ENCODE measurements around the gene CD3E.

CD3E gene

DNA sequence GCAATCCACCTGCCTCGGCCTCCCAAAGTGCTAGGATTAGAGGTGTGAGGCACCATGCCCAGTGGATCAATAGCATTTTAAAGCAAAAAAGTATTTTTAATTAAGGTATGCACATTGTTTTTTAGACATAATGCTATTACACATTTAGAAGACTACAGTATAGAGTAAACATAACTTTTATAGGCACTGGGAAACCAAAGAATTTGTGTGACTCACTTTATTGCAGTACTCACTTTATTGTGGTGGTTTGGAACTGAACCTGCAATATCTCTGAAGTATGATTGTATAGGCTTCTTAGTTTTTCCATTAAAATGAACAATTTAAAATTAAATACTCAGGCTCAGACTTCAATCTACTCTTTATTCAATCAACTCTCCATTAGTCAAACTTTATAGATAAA is 17.5 kb upstream of the CD3E start:
- H3K4me3 ChIP-seq (ENCODE audit: low read length), result no peak overlapping the region
- peak; percentile 62 for DNase-seq (ENCODE audit: low read depth)
- TF ChIP-seq, protein P1, sequence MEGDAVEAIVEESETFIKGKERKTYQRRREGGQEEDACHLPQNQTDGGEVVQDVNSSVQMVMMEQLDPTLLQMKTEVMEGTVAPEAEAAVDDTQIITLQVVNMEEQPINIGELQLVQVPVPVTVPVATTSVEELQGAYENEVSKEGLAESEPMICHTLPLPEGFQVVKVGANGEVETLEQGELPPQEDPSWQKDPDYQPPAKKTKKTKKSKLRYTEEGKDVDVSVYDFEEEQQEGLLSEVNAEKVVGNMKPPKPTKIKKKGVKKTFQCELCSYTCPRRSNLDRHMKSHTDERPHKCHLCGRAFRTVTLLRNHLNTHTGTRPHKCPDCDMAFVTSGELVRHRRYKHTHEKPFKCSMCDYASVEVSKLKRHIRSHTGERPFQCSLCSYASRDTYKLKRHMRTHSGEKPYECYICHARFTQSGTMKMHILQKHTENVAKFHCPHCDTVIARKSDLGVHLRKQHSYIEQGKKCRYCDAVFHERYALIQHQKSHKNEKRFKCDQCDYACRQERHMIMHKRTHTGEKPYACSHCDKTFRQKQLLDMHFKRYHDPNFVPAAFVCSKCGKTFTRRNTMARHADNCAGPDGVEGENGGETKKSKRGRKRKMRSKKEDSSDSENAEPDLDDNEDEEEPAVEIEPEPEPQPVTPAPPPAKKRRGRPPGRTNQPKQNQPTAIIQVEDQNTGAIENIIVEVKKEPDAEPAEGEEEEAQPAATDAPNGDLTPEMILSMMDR (IDR thresholded peaks at IDR 0.05; ENCODE audit: insufficient read depth, low read depth, low read length, missing control alignments), result no peak

DNA sequence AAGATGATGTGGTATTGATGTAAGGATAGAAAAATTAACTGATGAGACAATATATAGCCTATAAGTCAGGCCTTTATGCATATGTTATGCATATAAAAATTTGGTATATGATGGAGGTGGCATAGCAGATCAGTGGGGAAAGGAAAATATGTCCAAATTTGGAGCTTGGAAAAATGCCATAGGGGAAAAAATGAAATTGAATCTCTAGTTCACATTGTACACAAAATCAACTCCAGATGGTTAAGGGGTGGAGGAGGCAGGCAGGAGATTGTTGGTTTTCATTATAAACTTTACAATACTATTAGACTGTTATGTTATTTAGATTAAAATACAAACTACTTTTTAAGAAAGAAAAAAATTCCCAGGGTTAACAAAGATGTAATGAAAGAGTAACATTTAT is 15.1 kb upstream of the CD3E start:
- TF ChIP-seq, protein P1 (IDR thresholded peaks at IDR 0.05; ENCODE audit: insufficient read depth, low read depth, low read length, missing control alignments), result no peak
- DNase-seq (ENCODE audit: low read depth), result no peak
- H3K4me3 ChIP-seq (ENCODE audit: low read length), result no peak overlapping the region

DNA sequence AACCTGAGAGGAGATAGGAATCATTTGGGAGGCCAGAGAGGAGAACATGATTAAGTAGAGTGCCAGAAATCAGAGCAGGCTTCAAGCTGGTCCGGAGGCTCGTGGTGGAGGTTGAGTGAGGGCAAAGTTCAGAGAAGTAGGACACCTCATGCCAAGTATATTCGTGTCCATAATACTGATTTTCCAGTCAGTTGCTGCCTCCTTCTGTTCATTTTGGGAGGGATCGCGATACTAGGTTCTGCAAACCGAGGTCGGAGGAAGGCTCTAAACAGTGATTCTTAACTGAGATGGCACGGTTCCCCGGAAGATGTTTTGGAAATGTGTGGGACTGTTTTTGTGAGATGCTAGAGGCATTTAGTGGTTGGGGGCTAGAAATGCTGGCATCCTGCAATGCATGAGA is 13.6 kb upstream of the CD3E start:
- TF ChIP-seq, protein P1 (IDR thresholded peaks at IDR 0.05; ENCODE audit: insufficient read depth, low read depth, low read length, missing control alignments), result peak; percentile 64
- no peak overlapping the region for H3K4me3 ChIP-seq (ENCODE audit: low read length)
- peak; percentile 79 for DNase-seq (ENCODE audit: low read depth)

- TF ChIP-seq, protein P1 (IDR thresholded peaks at IDR 0.05; ENCODE audit: insufficient read depth, low read depth, low read length, missing control alignments), result no peak
- H3K4me3 ChIP-seq (ENCODE audit: low read length), result no peak overlapping the region
- DNase-seq (ENCODE audit: low read depth), result peak; percentile 94
Measured at GRCh38 chr11:118291477-118292135, 12.9 kb upstream of the CD3E start.

GRCh38 chr11:118294053-118294452 is 10.5 kb upstream of the CD3E start:
- H3K4me3 ChIP-seq (ENCODE audit: low read length), result no peak overlapping the region
- DNase-seq (ENCODE audit: low read depth), result no peak
- TF ChIP-seq, protein P1 (IDR thresholded peaks at IDR 0.05; ENCODE audit: insufficient read depth, low read depth, low read length, missing control alignments), result no peak

DNA sequence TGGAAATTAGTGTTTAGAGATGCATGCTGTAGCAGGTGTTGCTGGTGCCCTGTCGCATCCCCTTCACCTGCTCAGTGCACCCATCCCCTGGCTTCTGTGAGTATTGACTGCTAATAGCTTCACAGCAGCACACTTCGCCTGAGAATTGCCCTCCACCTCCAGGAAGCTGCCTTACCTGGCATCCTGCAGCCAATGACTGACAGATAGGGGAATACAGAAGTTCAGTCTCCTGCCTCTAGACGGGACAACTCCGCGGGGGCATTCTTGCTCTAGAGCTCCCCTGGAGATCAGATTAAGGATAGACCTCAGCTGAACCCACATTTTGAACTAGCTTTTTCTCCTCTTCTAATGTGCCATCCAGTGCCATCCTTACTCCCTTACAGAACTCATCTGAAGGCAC is 9.3 kb upstream of the CD3E start:
- TF ChIP-seq, protein P1 (IDR thresholded peaks at IDR 0.05; ENCODE audit: insufficient read depth, low read depth, low read length, missing control alignments), result no peak
- H3K4me3 ChIP-seq (ENCODE audit: low read length), result no peak overlapping the region
- no peak for DNase-seq (ENCODE audit: low read depth)

- DNase-seq (ENCODE audit: low read depth), result peak; percentile 92
- TF ChIP-seq, protein P1 (IDR thresholded peaks at IDR 0.05; ENCODE audit: insufficient read depth, low read depth, low read length, missing control alignments), result peak; percentile 80
- H3K4me3 ChIP-seq (ENCODE audit: low read length), result no peak overlapping the region
Measured at GRCh38 chr11:118295815-118296454, 8.6 kb upstream of the CD3E start.
